HG03432 (cell line): ENCODE results near the gene HSD11B1L.

Experiments
- ATAC-seq: cut with Tn5 transposase; IDR thresholded peaks from one replicate; pipeline ENCODE4 v1.9.1; 2021; ENCODE audit warnings: mild to moderate bottlenecking, moderate library complexity; ENCODE audit not compliant: unreplicated experiment

Gene HSD11B1L, protein sequence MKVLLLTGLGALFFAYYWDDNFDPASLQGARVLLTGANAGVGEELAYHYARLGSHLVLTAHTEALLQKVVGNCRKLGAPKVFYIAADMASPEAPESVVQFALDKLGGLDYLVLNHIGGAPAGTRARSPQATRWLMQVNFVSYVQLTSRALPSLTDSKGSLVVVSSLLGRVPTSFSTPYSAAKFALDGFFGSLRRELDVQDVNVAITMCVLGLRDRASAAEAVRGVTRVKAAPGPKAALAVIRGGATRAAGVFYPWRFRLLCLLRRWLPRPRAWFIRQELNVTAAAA

DNA sequence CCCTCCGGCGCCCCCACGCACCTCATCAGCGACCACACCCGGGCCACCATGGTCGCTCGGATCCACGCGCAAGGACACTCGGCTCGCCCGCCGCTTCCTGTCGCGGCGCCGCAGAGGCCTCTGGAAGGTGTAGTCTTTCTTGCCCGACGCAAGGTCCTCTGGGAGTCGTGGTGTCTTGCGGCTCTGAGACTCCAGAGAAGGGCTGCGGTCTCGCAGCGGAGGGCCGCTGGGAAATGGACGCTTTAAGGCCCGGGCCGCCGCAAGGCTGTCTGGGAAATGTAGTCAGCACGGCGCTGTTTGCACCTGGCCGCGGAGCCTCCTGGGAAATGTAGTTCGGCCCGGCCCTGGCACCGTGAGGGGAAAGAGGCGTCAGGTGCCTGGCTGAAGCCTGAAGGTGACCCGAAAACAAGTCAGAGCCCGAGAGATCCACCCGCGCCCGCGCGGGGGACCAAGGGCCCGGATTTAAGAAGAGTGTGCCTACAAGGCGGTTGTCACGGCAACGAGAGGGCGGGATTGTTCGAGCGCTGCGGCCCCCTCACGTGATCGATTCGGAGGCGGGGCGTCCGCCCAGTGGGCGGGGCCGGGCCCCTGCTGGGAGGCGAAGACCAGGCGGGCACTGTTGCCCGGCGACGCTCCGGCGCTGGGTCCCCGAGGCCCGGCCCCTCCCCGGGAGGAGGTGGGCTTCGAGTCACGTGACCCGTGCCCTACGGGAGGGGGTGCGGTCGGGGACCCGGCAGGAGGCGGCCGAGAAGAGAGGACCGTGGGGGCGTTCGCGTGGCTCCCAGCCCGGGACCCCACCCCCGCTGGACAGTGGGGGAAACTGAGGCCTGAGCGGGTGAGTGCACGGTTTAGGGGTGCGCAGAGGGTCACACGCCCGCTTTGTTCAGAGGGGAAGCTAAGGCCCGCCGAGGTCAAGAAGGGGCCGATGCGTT lies at the start of gene HSD11B1L, which contains the start of gene MICOS13:
HSD11B1L (plus strand) TSS at position 591 of the 932 bp plus-strand sequence. CDS start 3,806 bp downstream, outside the sequence.
MICOS13 (minus strand) TSS at position 80 of the 932 bp plus-strand sequence; CDS start at position 50, 30 bp downstream.
- peak; percentile 80 for ATAC-seq

DNA sequence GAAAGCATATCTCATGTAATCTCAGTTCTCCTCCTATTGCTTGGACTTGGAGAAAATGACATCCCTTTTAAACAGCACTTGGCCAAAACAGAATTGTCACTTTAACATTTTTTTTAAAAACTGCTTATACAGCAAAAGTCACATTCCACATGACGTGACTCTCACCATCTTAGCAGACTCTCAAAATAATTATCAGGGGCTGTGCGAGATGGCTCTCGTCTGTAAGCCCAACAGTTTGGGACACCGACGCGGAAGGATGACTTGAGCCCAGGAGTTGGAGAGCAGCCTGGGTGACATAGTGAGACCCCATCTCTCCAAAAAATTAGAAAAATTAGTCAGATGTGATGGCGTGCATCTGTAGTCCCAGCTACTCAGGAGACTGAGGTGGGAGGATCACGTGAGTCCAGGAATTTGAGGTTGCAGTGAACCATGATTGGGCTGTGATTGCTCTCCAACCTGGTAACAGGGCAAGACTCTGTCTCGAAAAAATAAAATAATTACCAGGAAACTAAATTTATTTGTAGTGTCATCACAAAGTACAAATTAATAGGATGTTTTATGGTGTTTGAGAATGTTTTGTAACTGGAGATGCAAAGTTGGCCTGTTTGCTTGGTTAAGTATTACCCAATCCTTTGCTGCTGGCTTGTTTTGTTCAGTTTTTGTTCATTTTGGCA lies 49.1 kb upstream of the HSD11B1L start:
- ATAC-seq: no peak

DNA sequence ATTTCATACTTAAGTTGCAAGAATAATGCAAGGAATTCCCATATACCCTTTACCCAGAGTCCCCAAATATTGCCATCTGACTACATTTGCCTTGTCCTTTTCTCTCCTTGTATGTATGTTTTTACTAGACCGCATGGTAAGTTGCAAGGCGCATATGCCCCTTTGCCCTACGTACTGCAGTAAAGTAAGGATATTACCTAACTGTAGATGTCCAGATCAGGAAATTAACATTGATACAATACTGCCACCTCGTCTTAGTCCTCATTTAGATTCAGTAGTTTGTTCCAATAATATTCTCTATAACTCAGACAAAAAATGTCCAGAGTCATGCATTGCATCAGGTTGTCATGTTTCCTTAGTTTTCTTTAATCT lies 48.6 kb upstream of the HSD11B1L start:
- ATAC-seq: no peak

DNA sequence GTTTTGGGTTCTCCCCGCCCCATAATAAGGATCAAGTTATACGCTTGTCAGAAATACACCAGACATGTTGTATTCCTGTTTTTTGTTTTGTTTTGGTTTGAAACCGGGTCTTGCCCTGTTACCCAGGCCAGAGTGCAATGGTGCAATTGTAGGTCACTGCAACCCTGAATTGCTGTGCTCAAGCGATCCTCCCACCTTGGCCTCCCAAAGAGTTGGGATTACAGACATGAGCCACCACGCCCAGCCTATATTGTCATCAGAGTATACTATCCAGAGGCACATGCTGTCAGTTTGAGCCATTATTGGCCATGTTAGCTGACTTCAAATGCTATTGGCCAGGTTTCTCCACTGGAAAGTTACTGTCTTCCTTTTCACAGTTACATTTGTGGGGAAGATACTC lies 48.2 kb upstream of the HSD11B1L start:
- no peak for ATAC-seq

DNA sequence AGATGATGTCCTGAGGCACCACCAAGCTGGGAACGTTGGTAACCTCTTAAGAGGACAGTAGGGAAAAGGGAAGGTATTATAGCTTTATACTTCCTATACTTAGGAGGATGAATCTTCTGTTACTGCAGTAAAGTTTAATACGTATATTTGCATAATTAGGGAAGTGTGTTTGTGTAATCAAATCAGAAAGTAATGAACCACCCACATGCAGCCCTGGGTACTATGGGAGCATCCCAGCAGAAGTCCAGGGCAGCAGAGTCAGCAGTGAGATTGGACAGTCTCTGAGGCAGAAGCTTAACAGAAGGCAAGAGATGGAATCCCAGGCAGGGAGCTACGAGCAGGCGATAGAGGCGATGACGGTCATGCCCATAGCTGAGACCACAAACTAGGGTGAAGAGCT lies 45.4 kb upstream of the HSD11B1L start:
- no peak for ATAC-seq

DNA sequence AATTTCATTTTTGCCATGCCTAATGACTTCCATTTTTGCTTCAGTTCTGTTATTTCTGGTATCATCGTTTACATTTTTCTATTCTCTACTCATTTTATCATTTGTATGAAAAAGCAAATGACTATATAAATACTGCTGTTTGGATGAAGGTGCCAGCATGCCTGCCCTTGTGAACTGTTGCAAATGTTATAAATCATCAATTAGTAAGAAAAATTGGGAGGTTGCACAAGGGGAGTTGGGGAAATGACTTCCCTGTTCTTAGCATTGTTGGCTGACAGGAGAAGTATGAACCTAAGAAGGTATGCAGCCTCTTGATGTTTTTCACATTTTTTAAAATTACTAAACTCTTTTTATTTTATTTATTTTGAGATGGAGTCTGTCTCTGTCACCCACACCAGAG lies 42.9 kb upstream of the HSD11B1L start:
- ATAC-seq: no peak

DNA sequence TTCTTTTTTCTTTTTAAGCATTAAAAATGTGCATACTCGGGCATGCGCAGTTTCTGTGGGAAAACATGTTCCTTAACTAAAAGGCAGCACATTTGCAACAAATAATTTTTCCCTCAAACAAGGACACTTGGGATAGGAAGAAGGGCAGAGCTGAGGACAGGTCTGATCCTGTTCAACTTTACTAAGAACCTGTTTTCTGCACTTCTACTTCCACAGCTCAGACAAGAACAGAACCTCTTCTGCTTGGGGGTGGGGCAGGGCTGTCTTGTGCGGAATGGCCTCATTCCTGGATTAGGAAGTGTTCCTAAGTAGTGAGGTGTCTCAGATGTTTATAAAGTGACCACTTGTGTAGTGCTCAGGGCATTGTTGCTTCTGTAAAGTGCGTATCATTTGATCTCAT lies 39.7 kb upstream of the HSD11B1L start:
- no peak for ATAC-seq

DNA sequence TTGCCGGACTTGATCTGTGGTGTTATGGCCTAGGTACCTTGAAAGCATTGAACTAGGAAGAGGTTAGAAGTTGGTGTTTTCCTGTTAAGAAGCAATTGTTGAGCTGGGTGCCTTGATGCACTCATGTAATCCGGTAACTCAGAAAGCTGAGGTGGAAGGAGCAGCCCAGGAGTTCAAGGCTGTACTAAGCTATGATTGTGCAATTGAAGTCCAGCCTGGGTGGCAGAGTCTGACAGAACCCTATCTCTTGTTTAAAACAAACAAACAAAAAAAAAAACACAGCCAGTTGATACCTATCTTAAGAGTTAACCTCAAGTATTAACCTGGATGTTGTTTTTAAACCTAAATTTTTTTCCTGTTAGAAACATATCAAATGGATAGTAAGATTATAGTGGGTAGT lies 38.6 kb upstream of the HSD11B1L start:
- no peak for ATAC-seq

DNA sequence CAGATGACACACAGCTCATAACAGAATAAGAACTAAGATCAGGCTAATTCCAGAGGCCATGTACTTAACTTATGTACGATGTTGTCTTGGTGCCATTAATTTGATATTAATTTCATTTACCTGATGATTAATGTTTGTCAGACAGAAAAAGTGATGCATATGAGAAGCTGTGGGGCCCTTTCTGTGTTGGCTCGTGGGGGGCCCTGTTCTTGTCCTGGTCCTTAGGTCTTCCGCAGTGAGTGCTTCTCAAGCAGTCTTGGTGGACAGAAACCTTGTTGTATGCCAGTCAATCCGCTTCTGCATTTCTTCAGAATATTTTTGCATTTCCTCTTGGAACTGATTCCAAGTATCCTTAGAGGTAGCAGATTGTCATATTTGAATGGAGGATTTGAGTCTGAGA lies 37.8 kb upstream of the HSD11B1L start:
- no peak for ATAC-seq

DNA sequence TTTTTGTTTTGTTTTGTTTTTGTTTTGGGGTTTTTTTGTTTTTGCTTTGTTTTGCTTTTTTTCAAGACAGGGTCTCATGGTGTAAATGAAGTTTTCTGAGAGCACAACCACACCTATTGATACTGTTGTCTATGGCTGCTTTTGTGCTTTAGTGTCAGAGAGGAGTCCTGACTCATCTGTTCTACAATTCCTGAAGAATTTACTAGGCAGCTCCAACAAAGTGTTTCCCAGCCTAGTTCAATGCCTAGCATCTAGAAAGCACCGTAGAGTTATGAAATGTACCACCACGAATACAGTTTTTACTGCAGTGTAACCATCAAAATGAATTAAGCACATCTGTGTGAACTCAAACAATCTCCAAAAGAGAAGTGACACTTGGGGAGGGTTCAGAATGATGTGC lies 36.8 kb upstream of the HSD11B1L start:
- no peak for ATAC-seq

DNA sequence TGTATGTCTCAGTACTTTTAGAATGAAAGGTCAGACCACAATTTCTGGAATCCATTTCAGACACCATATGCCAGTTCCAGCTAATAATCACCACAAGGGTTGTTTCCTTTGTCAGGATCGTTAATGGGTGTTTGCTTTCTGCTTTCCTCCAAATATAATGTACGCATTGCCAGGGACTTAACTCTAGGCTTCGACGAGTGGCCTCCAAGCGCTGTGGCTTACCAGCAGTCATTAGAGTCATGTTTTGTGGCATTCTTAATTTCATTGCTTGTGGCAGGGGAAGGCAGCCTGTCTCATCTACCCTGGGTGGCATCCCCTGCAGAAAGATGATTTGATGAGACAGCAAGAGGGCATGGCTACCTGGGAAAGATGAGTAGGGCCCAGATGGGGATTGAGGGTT lies 35.4 kb upstream of the HSD11B1L start:
- ATAC-seq: no peak

DNA sequence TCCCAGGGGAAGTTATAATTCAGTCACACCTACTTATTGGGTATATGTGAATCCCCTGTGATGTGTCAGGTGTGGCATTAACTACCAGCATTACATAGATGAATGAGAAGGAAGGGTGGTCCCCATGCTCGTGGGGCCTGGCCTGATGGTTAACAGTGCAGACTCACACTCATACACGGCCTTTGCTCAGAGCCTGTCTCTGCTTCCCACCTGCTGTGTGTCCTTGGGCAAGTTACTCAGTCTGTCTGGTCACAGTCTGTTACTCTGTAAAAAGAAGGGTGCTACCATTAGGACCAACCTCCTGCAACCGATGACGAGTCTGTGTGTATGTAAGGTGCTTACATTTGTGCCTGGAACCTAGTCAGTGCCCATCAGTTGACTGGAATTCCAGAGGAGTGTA lies 34.1 kb upstream of the HSD11B1L start:
- ATAC-seq: no peak

DNA sequence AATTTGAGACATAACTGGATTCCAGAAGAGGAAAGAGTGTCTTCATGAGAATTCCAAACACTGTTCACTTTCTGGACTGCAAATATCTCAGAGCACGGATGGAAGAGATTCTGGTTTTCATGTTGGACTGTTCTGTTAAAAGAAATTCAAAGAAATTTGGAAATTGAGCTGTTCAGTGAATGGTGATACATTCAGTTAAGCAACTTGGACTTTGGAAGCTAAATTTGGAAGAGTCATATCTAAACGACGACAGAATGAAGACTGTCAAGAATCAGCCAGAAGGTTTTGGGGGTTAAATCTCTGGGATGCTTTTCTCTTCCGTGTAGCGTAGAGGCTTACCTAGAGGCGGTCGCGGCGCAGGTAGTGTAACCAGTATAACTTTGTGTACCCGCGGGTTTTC lies 32.4 kb upstream of the HSD11B1L start:
- no peak for ATAC-seq

DNA sequence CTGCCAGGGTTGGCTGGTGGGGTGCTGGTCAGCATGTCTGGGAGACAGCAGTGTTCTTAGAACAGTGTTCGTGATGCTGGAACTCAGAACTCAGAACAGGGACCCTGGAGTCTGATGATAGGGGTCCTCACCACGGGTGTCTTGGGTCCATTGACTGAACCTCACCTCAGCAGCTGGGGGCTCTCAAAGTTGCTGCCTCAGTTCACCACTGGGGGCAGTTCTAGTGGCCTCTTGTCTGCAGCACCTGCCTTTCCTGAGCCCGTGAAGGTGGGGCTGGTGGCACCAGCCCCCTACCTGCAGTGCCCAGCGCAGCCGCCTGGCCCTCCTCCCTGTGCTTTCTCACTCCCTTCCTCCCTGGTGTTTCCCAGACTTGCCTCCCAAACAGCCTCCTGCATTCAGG lies 29.5 kb upstream of the HSD11B1L start:
- no peak for ATAC-seq

DNA sequence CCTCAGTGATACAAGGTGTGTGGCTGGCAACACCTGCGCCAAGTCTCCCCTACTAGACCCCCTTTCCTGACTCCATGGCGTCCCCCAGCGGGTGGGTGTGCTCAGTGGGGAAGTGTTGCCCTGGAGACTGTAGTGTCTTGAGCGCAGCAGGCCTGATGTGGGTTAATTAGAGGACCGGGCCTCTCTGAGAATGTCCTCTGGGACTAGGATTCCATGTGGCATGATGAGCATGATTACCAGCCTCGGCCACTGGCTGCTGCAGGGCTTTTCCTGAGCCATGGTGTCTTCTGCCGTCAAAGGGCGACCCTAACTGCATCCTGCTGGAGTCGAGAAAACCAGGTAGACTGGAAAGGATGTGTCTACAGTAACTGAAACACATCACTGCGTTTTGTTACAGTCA lies 28.6 kb upstream of the HSD11B1L start:
- no peak for ATAC-seq

DNA sequence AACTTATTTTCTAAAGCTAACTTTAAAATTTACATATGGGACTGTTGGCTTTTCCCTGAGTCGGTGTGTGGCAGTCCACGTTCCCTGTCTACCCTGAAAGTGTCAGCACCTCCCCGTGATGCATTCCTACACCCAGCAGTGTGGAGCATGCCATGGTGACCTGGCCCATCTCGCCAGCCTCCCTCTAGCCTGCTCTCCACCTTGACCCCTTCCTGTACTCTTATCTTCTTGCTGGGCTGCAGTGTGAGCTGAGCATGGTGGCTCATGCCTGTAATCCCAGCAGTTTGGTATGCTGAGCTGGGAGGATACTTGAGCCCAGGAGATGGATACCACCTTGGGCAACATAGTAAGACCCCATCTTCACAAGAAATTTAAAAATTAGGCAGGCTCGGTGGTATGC lies 25.9 kb upstream of the HSD11B1L start:
- no peak for ATAC-seq

DNA sequence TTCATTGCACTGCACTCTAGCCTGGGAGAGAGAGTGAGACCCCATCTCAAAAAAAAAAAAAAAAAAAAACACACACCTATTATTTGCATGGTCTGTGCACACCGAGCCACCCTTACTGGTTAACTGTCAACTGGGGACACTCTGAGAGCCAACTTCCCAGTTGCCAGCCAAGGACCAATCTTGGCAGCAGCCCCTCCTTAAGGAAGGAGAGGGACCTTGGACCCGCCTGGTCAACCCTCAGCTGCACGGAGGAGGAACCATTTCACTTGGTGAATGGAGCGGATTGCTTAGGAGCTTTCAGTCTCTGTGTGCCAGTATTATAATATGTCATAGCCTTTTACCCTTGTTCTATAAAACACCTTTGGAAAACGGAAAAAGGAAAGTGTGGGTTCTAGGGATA lies 25.4 kb upstream of the HSD11B1L start:
- no peak for ATAC-seq

DNA sequence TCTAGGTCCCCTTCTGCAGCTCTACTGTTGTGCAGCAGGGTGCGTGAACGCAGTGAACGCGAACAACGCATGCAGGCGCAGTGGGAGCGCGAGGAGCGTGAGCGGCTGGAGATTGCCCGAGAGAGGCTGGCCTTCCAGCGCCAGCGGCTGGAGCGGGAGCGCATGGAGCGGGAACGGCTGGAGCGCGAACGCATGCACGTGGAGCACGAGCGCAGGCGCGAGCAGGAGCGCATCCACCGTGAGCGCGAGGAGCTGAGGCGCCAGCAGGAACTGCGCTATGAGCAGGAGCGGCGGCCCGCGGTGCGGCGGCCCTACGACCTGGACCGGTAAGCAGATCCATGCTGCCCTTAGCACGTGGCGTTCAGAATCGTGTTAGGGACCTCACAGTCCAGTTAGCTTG lies 19.3 kb upstream of the HSD11B1L start:
- no peak for ATAC-seq

DNA sequence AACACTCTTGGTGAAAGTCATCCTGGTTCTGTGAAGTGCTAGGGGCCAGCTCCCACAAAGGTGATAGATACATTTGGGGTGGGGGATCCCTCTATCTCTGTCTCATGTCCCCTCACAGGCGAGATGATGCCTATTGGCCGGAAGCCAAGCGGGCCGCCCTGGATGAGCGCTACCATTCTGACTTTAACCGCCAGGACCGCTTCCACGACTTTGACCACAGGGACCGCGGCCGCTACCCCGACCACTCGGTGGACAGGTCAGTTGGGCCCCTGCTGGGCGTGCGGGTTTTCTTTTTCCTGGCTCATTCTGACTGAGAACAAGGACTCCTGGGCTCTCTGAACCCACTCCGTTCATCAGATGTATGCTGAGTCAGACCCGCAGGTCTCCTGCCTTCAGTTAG lies 16.9 kb upstream of the HSD11B1L start:
- ATAC-seq: no peak

DNA sequence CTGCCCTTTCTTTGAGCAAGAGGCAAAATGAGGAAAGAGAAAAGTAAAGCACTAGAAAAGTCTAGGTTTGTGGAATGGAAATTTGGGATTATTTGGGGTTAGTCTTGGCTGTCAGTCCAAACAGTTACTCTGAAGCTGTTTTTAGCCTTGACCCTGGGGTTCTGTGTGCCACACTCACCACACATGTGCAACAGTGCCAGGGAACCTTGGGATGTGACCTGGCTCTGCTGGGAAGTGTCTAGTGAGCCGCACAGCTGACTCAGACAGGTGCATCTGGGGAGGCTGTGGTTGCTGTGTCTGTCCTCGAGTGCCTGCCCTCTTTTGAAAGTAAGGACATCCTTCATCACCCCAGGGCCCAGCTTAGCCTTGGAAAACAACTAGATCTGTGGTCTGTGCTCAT lies 16.3 kb upstream of the HSD11B1L start:
- no peak for ATAC-seq

DNA sequence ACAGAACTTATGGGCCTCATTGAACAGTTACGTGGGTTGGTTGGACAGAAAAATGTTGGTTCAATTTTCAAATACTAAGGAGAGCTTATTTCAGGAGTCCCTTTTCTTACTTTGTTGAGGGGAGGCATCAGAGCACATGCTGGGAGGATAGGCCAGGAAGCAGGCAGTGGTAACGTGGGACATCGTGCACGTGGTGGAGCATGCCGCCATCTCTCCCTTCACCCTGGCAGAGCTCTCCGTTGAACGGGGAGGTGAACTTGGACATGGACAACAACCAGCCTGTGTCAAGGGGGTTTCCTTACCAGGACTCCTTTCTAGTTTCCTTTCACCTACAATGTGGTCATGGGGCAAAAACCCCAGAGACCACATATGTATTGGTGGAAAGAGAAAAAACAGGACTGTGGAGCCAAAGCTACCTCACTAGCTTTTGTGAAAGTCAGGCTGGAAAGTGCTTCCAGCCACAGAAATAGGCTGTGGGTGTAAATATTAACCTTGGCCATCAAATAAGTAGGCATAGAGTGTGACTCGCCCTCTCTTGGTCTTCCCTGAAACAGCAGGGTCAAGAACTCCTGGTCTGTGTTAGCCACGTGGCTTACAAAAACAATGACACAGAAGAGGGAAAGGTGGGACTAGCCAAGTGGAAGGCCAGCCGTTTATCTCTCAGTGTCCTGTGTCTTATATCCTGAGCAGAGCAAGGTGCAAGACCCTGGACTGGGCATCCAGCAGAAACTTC lies 14.9 kb upstream of the HSD11B1L start:
- no peak for ATAC-seq
